Measurements from ENCODE around the gene MRPL43.

DNA sequence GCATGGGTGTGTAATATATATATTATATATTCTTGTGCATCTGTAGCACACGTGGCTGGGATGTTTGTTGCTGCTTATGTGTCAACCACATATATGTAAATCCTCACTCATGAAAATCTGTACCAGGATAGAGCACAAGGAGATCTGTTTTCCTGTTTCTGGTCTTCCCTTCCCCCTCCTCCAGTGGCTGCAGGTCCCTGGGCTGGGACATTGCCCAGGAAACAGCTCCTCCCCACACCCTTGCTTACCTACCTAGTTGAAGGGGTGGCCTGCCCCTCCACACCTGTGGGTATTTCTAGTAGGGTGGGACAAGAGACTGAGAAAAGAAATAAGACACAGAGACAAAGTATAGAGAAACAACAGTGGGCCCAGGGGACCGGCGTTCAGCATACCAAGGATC is 46.0 kb upstream of the MRPL43 start:
- TF ChIP-seq, protein P1, sequence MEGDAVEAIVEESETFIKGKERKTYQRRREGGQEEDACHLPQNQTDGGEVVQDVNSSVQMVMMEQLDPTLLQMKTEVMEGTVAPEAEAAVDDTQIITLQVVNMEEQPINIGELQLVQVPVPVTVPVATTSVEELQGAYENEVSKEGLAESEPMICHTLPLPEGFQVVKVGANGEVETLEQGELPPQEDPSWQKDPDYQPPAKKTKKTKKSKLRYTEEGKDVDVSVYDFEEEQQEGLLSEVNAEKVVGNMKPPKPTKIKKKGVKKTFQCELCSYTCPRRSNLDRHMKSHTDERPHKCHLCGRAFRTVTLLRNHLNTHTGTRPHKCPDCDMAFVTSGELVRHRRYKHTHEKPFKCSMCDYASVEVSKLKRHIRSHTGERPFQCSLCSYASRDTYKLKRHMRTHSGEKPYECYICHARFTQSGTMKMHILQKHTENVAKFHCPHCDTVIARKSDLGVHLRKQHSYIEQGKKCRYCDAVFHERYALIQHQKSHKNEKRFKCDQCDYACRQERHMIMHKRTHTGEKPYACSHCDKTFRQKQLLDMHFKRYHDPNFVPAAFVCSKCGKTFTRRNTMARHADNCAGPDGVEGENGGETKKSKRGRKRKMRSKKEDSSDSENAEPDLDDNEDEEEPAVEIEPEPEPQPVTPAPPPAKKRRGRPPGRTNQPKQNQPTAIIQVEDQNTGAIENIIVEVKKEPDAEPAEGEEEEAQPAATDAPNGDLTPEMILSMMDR (IDR thresholded peaks at IDR 0.05): no peak
- no peak for TF ChIP-seq EZH2 (IDR thresholded peaks at IDR 0.05; ENCODE audit: borderline replicate concordance, insufficient read depth, low read depth, low read length, poor library complexity, severe bottlenecking)

Data from B cell (primary cell).